ENCODE data around the gene CHERP.

The CHERP gene

GRCh38 chr19:16542910-16543472 lies 754 bp upstream of the CHERP start:
- no peak for DNase-seq (ENCODE audit: low read depth)

DNA sequence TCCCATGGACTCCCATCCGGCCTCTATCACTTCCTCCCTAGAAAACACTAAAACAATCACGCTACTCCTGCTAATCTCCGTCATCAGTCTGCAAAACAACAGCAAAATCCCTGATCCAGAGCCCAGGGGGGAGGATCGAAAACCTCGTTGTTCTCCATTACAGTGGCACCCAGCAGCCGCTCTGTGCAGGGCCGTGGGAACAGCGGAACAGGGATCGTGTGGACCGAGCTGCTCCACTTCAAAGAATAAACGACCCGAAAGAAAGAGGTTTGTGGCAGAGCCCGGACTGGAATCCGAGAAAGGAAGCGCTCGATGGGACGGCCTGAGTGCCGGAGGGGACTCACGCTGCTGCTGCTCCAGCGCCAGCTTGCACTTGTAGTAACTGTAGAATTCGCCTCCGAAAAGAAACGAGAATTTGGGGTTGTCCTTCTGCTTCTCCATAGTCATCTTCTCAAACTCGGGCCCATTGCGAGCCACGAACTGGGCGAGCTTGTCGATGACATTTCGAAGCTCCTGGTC lies 652 bp downstream of the CHERP start:
- no peak for DNase-seq (ENCODE audit: low read depth)

GRCh38 chr19:16540948-16541347 lies 1.3 kb downstream of the CHERP start:
- DNase-seq (ENCODE audit: low read depth) = no peak

GRCh38 chr19:16537111-16537510 lies 5.1 kb downstream of the CHERP start:
- no peak for DNase-seq (ENCODE audit: low read depth)

DNA sequence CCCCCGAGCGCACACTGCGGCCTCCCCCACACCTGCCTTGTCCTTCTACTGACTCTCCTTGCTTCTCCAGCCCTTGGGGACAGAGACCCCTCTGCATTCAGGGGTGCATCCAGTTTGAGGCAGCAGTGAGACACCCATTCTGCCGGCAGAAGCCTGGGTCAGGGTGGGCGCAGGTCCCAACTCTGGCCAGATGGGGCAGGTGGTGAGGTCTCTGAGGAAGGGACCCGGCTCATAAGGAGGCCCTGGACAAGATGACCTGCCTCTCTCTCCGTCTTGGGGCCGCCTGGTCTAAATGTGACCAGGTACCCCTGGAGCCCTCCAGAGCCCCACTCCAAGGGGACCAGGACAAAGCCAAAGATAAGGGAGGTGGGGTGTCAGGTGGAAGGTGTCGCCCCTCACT lies 6.1 kb downstream of the CHERP start:
- DNase-seq (ENCODE audit: low read depth) = no peak

- DNase-seq (ENCODE audit: low read depth) = no peak
These were observed 6.9 kb downstream of the CHERP start for GRCh38 chr19:16535381-16535780.

DNA sequence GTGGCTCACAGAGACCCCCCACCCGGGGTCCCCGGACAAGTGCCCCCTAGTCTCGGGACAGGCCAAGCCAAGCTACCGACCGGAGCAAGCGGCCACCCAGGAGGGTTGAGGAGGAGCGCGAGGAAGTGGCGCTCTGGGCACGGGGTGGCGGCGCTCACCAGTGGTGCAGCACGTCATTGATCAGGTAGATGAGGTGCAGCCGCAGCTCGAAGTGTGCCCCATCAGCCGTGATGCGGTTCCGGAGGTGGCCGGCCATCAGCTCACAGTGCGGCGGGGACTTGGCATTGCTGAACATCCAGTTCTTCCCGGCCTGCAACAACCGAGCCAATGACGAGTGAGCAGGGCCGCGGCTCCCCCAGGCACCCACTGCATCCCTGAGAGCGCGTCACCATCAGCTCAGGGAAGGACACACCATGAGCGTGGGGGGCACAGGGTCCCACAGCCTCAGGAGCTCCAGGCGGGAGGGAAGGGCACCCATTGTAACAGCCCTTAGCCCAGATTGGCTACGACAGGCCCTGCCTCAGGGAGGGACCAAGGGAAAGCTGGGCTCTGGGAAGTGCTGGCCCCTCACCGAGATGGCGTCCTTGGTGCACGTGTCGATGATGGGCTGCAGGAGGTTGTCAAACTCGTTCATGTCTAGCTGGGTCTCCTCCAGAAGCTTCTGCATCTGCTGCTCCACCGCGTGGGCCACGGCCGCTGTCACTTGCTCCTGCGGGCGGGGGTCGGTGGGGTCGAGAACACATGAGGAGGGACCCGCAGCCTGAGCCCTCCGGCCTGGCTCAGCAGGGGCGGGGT lies 9.6 kb downstream of the CHERP start:
- DNase-seq (ENCODE audit: low read depth) = no peak

GRCh38 chr19:16531380-16531669 lies 10.9 kb downstream of the CHERP start:
- no peak for DNase-seq (ENCODE audit: low read depth)

DNA sequence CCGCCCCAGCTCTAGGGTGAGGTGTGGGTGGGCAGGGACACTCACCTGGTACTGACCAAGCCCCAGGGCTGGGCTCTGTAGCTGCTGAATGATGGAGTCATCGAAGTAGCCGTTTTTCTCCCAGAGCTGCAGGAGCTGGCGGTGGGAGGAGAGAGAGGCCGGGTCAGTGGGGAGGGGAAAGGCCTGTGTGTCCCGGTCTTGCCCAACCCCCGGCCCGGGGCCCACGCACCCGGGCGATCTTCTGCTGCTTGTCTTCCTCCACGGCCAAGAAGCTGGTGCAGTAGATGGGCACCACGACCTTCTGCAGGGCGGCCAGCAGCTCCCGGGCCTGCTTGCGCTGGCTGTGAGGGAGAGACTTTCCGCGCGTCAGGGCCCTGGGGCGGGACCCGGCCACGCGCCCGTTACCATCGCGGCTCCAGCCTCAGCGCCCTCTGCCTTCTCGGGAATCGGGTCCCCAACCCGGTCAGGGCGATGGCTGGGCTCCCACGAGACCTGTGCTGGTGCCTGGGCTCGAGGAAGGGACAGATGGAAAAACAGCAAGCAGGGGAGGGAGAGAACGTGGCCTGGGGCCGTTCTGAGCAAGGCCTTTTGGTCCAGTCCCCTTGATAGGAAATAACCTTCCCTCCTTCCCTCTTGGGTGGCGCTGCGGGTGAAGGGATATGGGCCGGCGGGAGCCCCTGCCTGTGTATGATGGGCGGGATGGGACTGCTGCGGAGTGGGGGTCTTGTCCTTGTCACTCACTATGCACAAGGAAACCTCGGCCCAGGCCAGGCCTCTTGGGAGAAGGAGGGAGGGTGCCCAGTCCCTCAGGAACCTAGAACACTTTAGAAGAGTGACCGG lies 11.5 kb downstream of the CHERP start:
- DNase-seq (ENCODE audit: low read depth) = no peak

DNA sequence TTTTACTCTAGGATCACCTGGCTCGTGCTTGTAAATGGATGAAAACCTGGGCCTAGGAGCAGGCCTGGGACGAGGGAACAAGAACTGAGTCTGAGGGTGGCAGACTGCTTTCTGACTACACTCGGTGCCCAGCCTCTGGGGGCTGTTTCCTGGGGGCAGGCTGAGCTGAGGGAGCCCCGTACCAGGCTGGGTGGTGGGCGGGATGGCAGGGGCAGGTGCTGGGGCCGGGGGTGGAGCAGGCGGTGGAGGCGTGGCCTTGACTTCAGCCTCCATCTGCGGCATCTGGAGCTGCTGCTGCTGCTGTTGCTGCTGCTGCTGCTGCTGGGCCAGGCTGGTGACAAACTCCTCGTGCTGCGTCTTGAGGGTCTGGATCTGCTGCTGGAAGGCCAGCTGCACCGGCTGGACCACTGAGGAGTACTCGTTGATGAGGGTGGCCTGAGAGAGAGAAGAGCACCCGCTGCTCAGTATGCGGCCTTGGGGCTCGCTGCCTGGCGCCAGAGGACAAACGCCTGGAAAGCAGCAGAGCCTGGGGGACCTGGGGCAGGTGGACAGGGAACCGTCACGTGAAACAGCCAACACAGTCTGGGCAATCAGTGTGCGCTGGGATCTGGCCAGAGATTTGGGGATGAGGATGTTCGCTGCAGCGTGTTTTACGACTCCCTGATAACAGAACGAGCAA lies 12.6 kb downstream of the CHERP start:
- no peak for DNase-seq (ENCODE audit: low read depth)

- DNase-seq (ENCODE audit: low read depth) = no peak
These were observed 14.2 kb downstream of the CHERP start for GRCh38 chr19:16527971-16528521.

DNA sequence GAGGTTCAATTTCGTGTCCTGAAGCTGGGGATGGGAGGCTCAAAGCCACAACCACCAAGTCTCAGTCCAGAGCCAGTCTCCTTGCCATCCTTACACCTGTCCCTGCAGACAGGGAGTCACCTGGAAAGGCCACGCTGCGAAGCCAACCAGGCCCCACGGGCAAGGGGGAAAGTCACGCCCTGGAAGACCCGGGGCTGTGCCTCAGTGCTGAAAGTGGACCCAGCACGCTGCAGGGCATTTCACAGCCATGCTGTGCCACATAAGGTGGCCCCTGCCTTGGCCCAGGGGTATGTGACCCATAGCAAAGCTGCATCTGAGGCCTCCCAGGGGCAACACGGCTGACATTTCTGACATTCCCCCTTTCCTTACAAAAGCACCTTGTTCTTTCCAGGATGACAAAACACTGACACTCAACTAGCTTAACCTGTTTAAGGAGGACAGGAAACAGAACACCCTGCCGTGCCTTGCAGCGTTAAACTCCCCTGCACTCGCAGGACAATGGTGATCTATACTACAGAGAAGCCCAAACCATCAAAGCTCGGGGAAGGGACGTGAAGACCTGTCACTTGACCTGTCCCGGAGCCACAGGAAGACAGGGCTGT lies 14.8 kb downstream of the CHERP start:
- DNase-seq (ENCODE audit: low read depth) = no peak

DNA sequence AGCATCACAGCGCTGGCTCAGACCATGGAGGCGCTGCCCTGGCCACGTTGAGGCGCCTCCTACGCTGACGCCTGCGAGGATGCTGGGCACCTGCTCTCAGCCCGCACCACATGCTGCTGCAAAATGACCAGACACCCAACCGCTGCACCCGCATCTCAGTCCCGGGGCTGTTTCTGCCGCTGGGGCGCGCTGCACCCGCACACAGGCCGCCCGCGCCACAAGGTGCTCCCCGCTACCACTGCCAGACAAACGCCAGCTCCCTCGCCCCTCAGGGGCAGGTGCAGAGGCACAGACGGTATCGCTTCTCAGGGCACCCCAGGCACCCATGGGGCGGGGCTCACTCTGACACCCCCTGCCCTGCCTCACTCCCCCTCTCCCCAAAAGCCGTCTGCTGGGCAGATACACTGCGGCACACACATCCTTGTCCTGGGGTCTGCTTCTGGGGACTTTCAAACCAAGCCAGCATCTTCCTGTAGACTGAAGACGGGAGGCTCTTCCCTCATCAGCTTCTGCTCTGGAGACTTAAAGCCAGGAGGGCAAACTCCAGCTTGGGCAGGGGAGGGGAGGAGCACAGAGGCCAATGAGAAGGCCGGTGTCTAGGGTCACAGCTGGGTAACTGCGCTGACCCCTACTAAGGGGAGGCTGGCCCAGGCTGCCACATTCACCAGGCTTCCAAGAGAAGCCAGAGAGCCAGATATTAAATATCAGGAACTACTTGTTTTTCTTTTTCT lies 16.3 kb downstream of the CHERP start:
- DNase-seq (ENCODE audit: low read depth) = no peak

GRCh38 chr19:16524991-16525734 lies 17.1 kb downstream of the CHERP start:
- DNase-seq (ENCODE audit: low read depth) = no peak

DNA sequence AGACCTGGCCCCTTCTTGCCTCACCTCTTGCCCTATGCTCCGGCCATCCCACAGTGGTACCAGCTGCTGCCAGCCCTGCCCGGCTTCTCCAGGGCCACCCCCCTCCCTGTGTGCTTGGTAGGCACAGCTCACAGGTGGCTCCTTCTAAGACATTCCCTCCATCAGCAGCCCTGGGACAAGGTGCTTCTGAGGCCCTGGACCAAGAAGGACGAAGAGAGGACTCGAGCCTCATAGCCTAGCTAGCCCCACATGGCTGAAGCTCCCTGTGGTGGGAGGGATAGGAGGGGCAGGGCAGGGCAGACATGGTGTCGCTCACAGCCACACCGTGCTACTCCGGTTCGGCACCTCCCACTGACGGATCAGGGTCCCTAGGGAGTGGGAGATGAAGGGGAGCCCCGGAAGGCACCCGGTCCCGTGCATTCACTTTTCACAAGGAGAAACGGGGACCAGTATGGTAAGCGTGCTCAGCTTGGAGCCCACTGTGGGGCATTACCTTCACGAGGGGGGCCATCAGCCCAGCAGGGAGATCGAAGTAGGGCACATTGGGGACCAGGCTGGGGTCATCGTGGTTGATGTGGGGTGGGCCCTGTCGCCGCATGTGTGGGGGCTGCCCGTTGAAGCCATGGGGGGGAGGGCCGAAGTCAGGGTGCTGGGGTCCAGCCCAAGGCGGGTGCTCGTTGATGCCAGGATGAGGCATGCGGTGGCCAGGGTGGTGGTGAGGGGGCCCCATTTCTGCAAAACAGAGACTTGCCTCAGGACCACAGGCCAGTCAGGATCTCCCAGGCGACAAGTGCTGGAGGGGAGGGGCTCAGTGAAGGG lies 19.5 kb downstream of the CHERP start:
- DNase-seq (ENCODE audit: low read depth) = no peak

DNA sequence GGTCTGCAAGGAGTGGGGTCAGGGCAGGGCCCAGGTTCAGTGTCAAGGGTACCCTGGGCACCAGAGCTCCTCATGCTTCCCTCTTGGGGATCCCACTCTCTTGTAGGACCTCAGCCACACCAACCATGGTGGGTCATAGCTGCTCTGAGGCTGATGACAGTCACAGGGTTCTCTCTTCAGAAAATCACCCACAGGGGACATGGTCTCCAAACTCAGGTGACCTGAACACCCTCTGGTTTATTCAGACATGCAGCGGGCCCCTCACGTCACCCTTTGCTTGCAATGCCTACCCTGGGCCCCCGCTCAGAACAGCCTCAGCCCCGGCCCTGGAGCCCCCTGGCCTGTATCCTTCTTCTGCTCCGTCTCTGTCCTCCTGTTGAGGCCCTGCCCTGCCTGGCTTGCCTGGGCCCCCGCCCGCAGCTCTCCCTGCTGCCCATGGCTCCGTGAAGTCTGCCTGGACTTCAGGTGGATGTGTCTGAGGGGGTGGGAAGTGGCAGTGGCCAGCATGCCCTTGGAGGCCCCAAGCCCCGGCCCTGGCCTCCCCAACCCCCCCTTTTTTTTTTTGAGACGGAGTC lies 20.4 kb downstream of the CHERP start:
- no peak for DNase-seq (ENCODE audit: low read depth)

DNA sequence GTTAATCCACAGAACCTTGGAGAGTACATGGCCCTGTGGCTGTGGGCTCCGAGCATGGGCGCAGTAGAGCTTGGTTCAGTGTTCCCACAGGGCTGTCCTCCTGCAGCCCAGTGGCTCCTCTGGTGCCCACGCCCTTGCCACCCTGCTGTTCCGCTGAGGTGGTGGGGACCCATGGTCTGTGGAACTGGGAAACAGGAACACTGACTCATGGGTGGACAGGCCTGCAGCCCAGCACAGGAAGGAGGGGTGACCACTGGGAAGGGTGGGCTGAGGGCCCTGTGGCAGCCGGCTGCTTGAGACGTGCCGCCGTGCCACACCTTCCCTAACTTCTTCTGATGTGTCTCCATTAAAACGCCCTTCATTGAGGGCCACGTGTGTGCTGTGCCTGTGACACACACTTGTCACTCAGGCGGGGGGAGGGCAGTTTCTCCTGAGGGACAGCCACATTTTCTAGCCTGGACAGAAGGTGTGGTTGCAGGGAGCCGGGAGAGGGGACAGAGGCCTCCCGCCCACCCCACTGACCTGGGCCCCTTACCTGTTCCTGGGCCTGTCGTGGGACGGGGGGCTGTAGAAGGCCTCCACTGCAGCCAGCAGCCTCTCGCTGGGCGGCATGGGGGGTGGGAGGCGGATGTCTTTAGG lies 21.1 kb downstream of the CHERP start:
- DNase-seq (ENCODE audit: low read depth) = no peak
